Central memory CD8-positive, alpha-beta T cell (primary cell): ENCODE measurements around the gene FAM43B.
A peak's percentile ranks its signal among the peaks of the same experiment; 100 is the strongest.

Source experiments
- ATAC-seq: fragments of 150-1000 bp; cut with Tn5 transposase; replicated peaks from 2 replicates; pipeline ENCODE4 v1.10.0; 2022; ENCODE audit warnings: mild to moderate bottlenecking, moderate FRiP score, moderate number of reproducible peaks; ENCODE audit not compliant: poor library complexity, severe bottlenecking; ENCODE audit errors: extremely low read depth
- DNase-seq, 2 donors: peaks; one replicate each; pipeline ENCODE4 v3.0.0; 2021; ENCODE audit warnings: low spot score in 2 of 2
- H3K27ac Mint-ChIP-seq: one replicate; pipeline ENCODE4 v1.8.0; 2022; ENCODE audit warnings: low read depth, mild to moderate bottlenecking, moderate library complexity, mixed read lengths
- H3K27me3 Mint-ChIP-seq: one replicate; pipeline ENCODE4 v1.8.0; 2022; ENCODE audit warnings: mixed read lengths
- H3K36me3 Mint-ChIP-seq: one replicate; pipeline ENCODE4 v1.8.0; 2022; ENCODE audit warnings: mild to moderate bottlenecking, moderate library complexity, mixed read lengths; ENCODE audit not compliant: insufficient read depth
- H3K4me1 Mint-ChIP-seq: one replicate; pipeline ENCODE4 v1.8.0; 2022; ENCODE audit warnings: mixed read lengths
- H3K4me3 Mint-ChIP-seq: one replicate; pipeline ENCODE4 v1.8.0; 2022; ENCODE audit warnings: mild to moderate bottlenecking, moderate library complexity, mixed read lengths
- H3K9me3 Mint-ChIP-seq: one replicate; pipeline ENCODE4 v1.8.0; 2022; ENCODE audit warnings: mixed read lengths

The FAM43B gene

DNA sequence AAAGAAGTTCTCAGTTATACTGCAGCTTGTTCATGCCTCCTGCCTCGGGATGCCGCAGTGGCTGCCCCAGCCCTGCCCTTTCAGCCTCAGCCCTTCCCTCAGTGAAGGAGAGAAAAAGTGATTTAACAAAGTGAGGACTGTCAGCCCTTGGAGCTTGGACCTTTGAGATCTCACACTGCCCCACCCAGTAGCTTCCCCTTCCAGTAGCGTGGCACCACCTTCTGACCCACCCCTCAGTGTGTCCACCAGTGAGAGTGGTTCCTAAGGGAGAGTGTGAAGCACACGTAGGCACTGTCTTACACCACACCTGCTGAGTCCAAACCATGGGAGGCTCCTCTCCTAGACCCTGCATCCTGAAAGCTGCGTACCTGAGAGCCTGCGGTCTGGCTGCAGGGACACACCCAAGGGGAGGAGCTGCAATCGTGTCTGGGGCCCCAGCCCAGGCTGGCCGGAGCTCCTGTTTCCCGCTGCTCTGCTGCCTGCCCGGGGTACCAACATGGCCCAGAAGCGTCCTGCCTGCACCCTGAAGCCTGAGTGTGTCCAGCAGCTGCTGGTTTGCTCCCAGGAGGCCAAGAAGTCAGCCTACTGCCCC, 36.4 kb downstream of the FAM43B start, which contains the start of gene CDA:
CDA (plus strand) TSS at position 464 of the 592 bp plus-strand sequence; CDS start at position 497, 33 bp downstream.
- peaks cover 14% of the 10 kb centered on the region for H3K4me1 Mint-ChIP-seq
- peaks cover 89% of the 10 kb centered on the region for H3K27me3 Mint-ChIP-seq
- H3K4me3 Mint-ChIP-seq = peak within 1 kb of the TSS; percentile 14
- H3K36me3 Mint-ChIP-seq = no peaks in the 10 kb centered on the region
- H3K27ac Mint-ChIP-seq = no peak within 1 kb of the TSS
- no peak for ATAC-seq
- DNase-seq = no peak
- H3K9me3 Mint-ChIP-seq = no peaks in the 10 kb centered on the region

DNA sequence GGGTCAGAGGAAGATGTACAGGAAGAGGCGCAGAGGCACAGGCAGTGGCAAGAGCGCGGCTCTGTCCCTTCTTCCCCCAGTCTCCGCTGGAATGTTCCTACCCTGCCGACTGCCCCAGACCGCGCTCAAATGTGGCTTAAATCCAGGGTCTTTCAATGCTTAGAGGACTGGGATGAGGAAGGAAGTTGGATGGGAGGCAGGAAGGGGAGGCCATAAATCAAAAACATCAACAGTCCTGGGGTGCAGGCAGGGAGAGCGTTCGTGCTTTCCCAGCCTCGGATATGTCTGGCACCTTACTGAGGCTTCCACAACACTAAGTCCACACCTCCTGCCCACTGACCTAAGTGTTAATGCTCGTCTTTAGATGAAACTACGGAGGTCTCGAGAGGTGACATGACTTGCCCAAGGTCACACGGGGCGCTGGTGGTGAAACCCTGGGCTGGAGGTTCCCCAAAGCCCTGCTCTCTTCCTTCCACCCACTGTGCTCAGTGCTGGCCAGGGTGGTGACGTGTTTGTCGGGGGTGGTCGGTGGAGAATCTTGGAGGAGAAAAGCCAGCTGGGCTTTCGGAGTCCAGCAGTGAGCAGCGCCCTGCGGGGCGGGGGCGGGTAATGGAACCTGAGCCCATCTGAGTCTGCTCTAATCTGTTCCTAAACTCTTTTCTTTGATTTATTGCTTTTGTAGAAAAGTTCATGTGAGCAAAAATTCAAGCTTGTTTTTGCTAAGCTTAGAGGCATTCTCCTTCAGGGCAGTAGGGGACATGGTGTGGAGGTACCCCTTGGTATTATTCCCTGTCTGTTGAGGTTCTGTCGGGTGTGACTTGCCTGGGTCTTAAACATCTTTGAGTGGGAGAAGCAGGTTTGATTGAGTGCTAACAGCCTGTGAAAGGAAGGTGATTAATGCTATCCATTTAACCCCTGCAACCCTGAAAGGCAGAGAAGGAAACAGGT, 37.2 kb downstream of the FAM43B start:
- no peaks in the 10 kb centered on the region for H3K9me3 Mint-ChIP-seq
- peaks cover 14% of the 10 kb centered on the region for H3K4me1 Mint-ChIP-seq
- H3K27ac Mint-ChIP-seq = no peak overlapping the region
- no peak for DNase-seq
- no peaks in the 10 kb centered on the region for H3K36me3 Mint-ChIP-seq
- H3K4me3 Mint-ChIP-seq = peak overlapping the region; percentile 14
- ATAC-seq = peak; percentile 46
- peaks cover 91% of the 10 kb centered on the region for H3K27me3 Mint-ChIP-seq

DNA sequence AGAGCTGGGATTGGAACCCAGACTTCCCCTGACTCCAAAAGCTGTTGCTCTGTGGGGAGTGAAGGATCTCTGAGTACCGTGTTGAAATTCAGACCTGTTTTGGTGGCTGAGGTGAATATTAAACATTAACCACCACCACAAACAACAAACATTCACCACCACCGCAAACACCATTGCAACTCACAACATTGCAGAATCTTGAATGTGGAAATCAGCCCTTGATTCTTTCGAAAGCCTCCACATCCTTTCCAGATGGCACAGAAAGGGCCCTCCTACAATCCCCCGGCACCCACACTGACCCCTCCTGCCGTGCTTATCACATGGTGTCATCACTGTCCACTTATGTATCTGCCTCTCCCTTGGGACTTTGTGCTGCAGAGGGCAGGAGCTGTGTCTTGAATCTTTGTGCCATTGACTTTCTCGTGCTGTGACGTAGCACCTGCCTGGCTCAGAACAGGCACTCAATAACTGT, 38.0 kb downstream of the FAM43B start:
- Mint-ChIP-seq H3K4me3 (no peak overlapping the region), H3K4me1 (peaks cover 14% of the 10 kb centered on the region), H3K27ac (no peak overlapping the region), H3K27me3 (peaks cover 92% of the 10 kb centered on the region), H3K9me3 (no peaks in the 10 kb centered on the region), H3K36me3 (no peaks in the 10 kb centered on the region)
- no peak for ATAC-seq
- DNase-seq = no peak

DNA sequence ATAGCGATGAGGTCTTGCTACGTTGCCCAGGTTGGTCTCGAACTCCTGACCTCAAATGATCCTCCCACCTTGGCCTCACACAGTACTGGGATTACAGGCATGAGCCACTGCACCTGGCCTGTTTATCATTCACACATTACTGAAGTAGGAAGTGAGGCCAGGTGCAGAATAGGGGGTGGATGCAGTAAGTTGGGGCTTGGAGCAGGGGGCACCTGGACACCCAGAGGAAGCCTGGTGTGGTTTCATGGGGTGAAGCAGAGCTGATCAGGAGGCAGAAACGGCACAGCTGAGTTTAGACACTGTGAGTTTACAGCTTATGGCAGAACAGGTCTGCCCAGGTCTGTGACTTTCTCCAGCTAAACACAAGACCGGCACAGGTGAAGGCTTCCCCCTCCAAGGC, 41.4 kb downstream of the FAM43B start:
- Mint-ChIP-seq H3K27ac (no peak overlapping the region), H3K27me3 (peaks cover 74% of the 10 kb centered on the region), H3K36me3 (no peaks in the 10 kb centered on the region), H3K4me3 (no peak overlapping the region), H3K4me1 (peaks cover 13% of the 10 kb centered on the region), H3K9me3 (no peaks in the 10 kb centered on the region)
- ATAC-seq = no peak
- no peak for DNase-seq

DNA sequence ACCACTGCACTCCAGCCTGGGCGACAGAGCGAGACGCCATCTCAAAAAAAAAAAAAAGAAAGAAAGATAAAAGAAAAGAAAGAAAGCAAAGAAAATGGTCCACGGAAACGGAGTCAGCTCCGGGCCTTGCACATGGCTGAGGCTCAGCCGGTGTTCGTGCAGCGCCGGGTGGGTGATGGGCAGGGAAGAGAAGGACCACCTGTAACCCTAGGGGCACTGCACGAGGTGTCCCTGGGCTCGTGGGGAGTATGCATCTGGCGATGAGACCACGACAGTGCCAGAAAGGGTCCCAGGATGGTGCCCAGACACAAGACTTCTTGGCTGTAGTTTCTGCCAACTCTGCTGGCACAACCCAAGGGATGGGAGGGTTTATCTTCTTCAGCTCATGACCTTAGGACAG, 42.4 kb downstream of the FAM43B start:
- Mint-ChIP-seq H3K4me1 (peaks cover 3% of the 10 kb centered on the region), H3K36me3 (no peaks in the 10 kb centered on the region), H3K27me3 (peaks cover 71% of the 10 kb centered on the region), H3K4me3 (no peak overlapping the region), H3K27ac (no peak overlapping the region), H3K9me3 (no peaks in the 10 kb centered on the region)
- DNase-seq (no peak), ATAC-seq (no peak)

DNA sequence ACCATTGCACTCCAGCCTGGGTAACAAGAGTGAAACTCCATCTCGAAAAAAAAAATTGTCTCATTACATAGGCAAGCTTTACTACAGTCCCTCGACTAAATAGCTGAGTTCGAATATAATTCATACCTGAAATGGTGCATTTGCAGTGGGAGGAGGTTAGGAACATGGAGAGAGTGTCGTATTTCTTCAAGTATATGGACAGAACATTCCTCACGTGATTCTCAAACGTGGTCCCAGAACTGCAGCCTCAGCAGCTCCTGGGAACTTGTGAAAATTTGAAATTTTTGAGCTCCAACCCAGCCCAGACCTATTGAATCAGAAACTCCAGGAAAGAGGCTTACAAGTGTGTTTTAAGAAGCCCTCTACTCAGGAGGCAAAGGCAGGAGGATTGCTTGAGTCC, 43.7 kb downstream of the FAM43B start:
- Mint-ChIP-seq H3K27me3 (peaks cover 65% of the 10 kb centered on the region), H3K36me3 (no peaks in the 10 kb centered on the region), H3K9me3 (no peaks in the 10 kb centered on the region), H3K4me3 (no peak overlapping the region), H3K4me1 (no peaks in the 10 kb centered on the region), H3K27ac (no peak overlapping the region)
- DNase-seq (no peak), ATAC-seq (no peak)

DNA sequence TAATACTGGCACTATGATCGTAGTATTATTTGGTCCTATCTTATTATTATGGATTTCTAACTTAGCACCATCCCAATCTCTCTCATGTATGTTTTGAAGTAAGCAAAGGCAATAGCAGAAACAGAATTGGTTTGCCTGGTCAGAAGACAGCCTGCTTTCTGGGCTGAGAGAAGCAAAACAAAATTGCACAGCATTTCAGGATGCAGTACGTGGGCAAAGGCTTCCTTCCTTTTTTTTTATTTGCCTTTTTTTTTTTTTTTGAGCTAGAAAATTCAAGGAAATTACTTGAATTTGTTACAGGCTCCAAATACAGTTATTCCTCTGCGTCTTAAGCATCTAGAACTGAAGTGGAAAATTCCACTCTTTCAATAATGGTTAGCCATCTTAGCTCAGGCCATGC, 45.3 kb downstream of the FAM43B start:
- ATAC-seq (no peak), DNase-seq (no peak)
- H3K27ac Mint-ChIP-seq = no peak overlapping the region
- H3K4me1 Mint-ChIP-seq = no peaks in the 10 kb centered on the region
- no peak overlapping the region for H3K4me3 Mint-ChIP-seq
- peaks cover 50% of the 10 kb centered on the region for H3K27me3 Mint-ChIP-seq
- no peaks in the 10 kb centered on the region for H3K36me3 Mint-ChIP-seq
- H3K9me3 Mint-ChIP-seq = no peaks in the 10 kb centered on the region

DNA sequence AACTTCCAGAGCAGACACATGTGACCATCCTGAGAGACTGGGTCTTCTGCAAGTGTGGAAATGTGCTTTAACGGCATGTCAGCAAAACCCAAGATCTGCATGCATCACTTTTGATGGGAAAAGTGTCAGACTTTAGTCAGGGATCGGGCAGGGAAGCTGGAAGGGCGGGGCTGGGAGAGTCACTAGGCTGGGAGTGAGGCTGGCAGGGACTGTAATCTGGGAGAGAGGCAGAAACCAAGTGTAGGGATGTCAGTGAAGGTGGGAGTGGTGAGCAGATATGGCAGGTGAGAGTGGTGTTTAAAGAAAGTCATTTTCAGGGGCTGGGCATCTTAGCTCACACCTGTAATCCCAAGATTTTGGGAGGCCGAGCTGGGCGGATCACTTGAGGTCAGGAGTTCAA, 47.8 kb downstream of the FAM43B start:
- H3K27me3 Mint-ChIP-seq = peaks cover 34% of the 10 kb centered on the region
- no peaks in the 10 kb centered on the region for H3K9me3 Mint-ChIP-seq
- ATAC-seq (no peak), DNase-seq (no peak)
- H3K27ac Mint-ChIP-seq = no peak overlapping the region
- H3K36me3 Mint-ChIP-seq = no peaks in the 10 kb centered on the region
- H3K4me1 Mint-ChIP-seq = no peaks in the 10 kb centered on the region
- H3K4me3 Mint-ChIP-seq = no peak overlapping the region

DNA sequence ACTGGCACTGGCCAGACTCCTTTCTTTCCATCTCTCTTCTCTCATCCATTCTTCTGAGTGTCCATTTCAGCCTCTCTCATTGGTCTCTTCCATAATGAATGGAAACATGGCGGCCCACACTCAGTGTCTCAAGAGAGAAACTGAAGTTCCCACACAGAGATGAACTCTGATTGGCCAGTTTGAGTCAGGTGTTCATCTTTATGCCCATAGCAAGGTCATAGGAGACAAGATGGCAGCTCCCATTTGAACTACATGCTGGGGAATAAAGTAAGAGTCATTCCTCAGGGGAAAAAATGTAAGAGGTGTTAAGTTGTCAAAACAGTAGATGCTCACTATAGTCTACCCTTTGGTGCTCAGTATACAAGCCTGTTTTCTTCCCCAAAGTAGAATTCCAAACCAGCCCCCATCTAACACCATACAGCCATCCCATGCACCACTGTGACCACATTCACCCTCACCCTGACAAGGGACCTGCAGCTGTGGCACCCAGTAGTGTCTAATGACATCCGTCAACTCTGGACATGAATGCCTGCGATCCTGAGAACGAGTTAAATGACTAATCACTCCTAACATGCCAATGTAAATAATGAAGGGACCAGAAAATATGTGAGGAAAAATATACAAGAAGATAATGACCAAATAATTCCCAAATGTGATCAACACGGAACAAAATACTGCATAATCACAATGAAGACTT, 48.9 kb downstream of the FAM43B start:
- H3K36me3 Mint-ChIP-seq = no peaks in the 10 kb centered on the region
- H3K4me1 Mint-ChIP-seq = no peaks in the 10 kb centered on the region
- H3K9me3 Mint-ChIP-seq = no peaks in the 10 kb centered on the region
- peaks cover 28% of the 10 kb centered on the region for H3K27me3 Mint-ChIP-seq
- no peak overlapping the region for H3K27ac Mint-ChIP-seq
- no peak for ATAC-seq
- DNase-seq = no peak
- H3K4me3 Mint-ChIP-seq = no peak overlapping the region

DNA sequence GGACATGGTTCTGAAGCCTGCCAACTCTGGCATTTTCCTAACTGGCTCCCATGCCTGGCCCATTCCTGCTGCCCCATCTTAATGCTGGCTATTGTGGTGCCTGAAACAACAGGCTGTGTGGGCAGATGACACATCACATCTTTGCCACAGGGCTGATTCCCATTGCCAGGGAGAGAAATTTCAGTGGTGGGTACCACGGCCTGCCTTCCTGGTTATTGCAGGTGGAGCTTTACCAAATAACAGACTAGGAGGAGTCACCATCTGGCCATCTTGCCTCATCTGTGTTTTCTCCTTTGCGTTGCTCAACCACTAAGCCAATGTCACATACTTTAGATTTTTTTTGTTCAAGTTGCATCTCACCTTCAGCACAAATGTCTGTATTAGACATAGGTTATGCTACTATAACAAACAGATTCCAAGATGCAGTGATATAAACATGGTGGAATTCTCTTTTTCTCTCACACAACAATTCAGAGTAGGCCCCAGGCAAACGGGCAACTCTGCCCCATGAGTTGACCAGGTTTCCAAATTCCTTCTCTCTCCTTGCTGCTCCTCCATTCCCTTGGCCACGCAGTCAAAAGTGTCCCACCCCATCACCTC, 50.6 kb downstream of the FAM43B start:
- Mint-ChIP-seq H3K27me3 (peaks cover 40% of the 10 kb centered on the region), H3K36me3 (no peaks in the 10 kb centered on the region), H3K9me3 (no peaks in the 10 kb centered on the region), H3K4me1 (no peaks in the 10 kb centered on the region), H3K27ac (no peak overlapping the region), H3K4me3 (no peak overlapping the region)
- DNase-seq = no peak
- ATAC-seq = no peak

DNA sequence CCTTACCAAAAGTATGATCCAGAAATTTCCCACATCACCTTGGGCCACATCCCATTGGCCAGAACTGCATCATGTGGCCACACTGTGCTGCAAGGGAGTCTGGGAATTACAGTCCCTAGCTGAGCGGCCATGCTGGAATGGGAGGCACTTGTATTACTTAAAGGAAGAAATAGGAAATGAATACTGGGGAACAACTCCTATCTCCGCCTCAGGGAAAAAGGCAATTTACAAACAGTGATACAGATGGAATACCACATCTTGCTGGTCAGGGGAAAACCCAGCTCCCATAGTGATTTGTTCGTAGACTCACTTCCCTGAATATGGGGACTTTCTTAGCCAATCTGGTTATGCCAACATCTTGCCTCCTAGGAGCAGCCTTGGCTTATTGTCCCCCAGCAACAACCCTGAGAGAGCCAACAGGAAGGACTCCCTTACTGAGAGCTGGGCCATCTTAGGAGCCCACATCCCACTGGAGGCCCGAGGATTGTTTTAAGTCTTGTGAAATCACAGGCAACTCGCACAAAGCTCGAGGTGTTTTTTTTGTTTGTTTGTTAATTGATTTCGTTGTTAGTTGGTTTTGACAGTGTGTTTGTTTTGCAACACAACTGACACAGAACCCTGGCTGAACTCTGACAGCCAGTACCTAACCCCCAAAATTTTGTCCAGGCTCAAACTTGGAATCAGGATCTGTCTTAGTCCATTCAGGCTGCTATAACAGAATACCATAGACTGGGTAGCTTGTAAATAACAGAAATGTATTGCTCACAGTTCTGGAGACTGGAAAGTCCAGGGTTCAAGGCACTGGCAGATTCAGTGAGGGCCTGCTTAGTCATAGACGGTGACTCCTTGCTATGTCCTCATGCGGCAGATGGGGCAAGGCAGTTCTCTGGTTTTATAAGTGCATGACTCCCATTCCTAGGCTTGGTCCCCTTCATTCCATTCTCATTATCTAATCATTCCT, 51.4 kb downstream of the FAM43B start:
- H3K4me3 Mint-ChIP-seq = no peak overlapping the region
- H3K9me3 Mint-ChIP-seq = no peaks in the 10 kb centered on the region
- H3K36me3 Mint-ChIP-seq = no peaks in the 10 kb centered on the region
- ATAC-seq (no peak), DNase-seq (no peak)
- peaks cover 39% of the 10 kb centered on the region for H3K27me3 Mint-ChIP-seq
- no peak overlapping the region for H3K27ac Mint-ChIP-seq
- no peaks in the 10 kb centered on the region for H3K4me1 Mint-ChIP-seq
